H9 (cell line): ENCODE measurements around the gene MICAL2. TPM values are rescaled to one million over a fixed set of nuclear protein-coding genes. Genes with fewer than 3 reads are reported as not detected.

Experiments used
- DNase-seq: peaks from one replicate; pipeline ENCODE4 v3.0.0-alpha.2; 2017
- H2AFZ ChIP-seq: one replicate; pipeline ENCODE4 v1.6.1; 2013; ENCODE audit warnings: mild to moderate bottlenecking, low read length, control low read depth, moderate library complexity
- H2AK5ac ChIP-seq: 2 replicates; pipeline ENCODE4 v1.6.1; 2013; ENCODE audit warnings: low read length, control low read depth, mixed read lengths; ENCODE audit not compliant: insufficient read length
- H2BK120ac ChIP-seq: one replicate; pipeline ENCODE4 v1.6.1; 2013; ENCODE audit warnings: low read depth, mild to moderate bottlenecking, low read length, control low read depth, inconsistent platforms; ENCODE audit not compliant: poor library complexity, severe bottlenecking
- H2BK12ac ChIP-seq: 2 replicates; pipeline ENCODE4 v1.6.1; 2013; ENCODE audit warnings: low read length, control low read depth, mixed read lengths, low read depth; ENCODE audit not compliant: insufficient read length
- H2BK15ac ChIP-seq: 2 replicates; pipeline ENCODE4 v1.6.1; 2013; ENCODE audit warnings: low read depth, low read length, control low read depth
- H2BK20ac ChIP-seq: one replicate; pipeline ENCODE4 v1.6.1; 2013; ENCODE audit warnings: low read depth, mild to moderate bottlenecking, low read length, control low read depth, inconsistent platforms; ENCODE audit not compliant: poor library complexity, severe bottlenecking
- H2BK5ac ChIP-seq: 2 replicates; pipeline ENCODE4 v1.6.1; 2013; ENCODE audit warnings: low read length, control low read depth, mixed read lengths; ENCODE audit not compliant: insufficient read length
- H3K14ac ChIP-seq: 2 replicates; pipeline ENCODE4 v1.6.1; 2013; ENCODE audit warnings: low read length, control low read depth; ENCODE audit not compliant: insufficient read depth
- H3K18ac ChIP-seq: 2 replicates; pipeline ENCODE4 v1.6.1; 2013; ENCODE audit warnings: low read depth, mild to moderate bottlenecking, mixed read lengths, low read length, control low read depth; ENCODE audit not compliant: insufficient read length
- H3K23ac ChIP-seq: 2 replicates; pipeline ENCODE4 v1.6.1; 2013; ENCODE audit warnings: low read length, control low read depth, mixed read lengths, low read depth; ENCODE audit not compliant: insufficient read length
- H3K23me2 ChIP-seq: 2 replicates; pipeline ENCODE4 v1.6.1; 2013; ENCODE audit warnings: low read depth, mild to moderate bottlenecking, mixed read lengths, low read length, control low read depth; ENCODE audit not compliant: insufficient read length, poor library complexity, severe bottlenecking
- H3K27ac ChIP-seq: 2 replicates; pipeline ENCODE4 v1.5.1; 2013; ENCODE audit warnings: low read length, control low read depth, mixed read lengths, low read depth; ENCODE audit not compliant: insufficient read length
- H3K27me3 ChIP-seq: 2 replicates; pipeline ENCODE4 v1.6.1; 2013; ENCODE audit warnings: low read length, control low read depth, inconsistent platforms; ENCODE audit not compliant: insufficient read depth
- H3K4ac ChIP-seq: 2 replicates; pipeline ENCODE4 v1.6.1; 2013; ENCODE audit warnings: low read depth, mild to moderate bottlenecking, control low read depth, inconsistent platforms, low read length, moderate library complexity
- H3K4me1 ChIP-seq: 2 replicates; pipeline ENCODE4 v1.6.1; 2013; ENCODE audit warnings: low read length, control low read depth, inconsistent platforms; ENCODE audit not compliant: insufficient read depth
- H3K4me2 ChIP-seq: 2 replicates; pipeline ENCODE4 v1.6.1; 2013; ENCODE audit warnings: low read length, control low read depth, mixed read lengths; ENCODE audit not compliant: insufficient read length, insufficient read depth
- H3K56ac ChIP-seq: 2 replicates; pipeline ENCODE4 v1.6.1; 2013; ENCODE audit warnings: low read depth, mild to moderate bottlenecking, mixed read lengths, low read length, control low read depth; ENCODE audit not compliant: insufficient read length
- H3K79me1 ChIP-seq: 2 replicates; pipeline ENCODE4 v1.6.1; 2013; ENCODE audit warnings: low read depth, mild to moderate bottlenecking, moderate library complexity, low read length, control low read depth, inconsistent platforms; ENCODE audit not compliant: insufficient read depth, poor library complexity, severe bottlenecking
- H3K79me2 ChIP-seq: 2 replicates; pipeline ENCODE4 v1.6.1; 2013; ENCODE audit warnings: low read length, control low read depth, inconsistent platforms; ENCODE audit not compliant: insufficient read depth
- H3K9ac ChIP-seq: 2 replicates; pipeline ENCODE4 v1.6.1; 2013; ENCODE audit warnings: low read length, control low read depth, mixed read lengths; ENCODE audit not compliant: insufficient read length; ENCODE audit errors: extremely low read depth
- H3K9me3 ChIP-seq: one replicate; pipeline ENCODE4 v1.6.1; 2013; ENCODE audit warnings: low read depth, low read length, inconsistent platforms; ENCODE audit not compliant: control insufficient read depth
- H3T11ph ChIP-seq: one replicate; pipeline ENCODE4 v1.6.1; 2013; ENCODE audit warnings: mild to moderate bottlenecking, low read length, control low read depth, inconsistent platforms
- H4K20me1 ChIP-seq: one replicate; pipeline ENCODE4 v1.6.1; 2013; ENCODE audit not compliant: control insufficient read depth, insufficient read length, insufficient read depth
- H4K5ac ChIP-seq: 2 replicates; pipeline ENCODE4 v1.6.1; 2013; ENCODE audit warnings: low read depth, mild to moderate bottlenecking, mixed read lengths, low read length, control low read depth; ENCODE audit not compliant: insufficient read length
- H4K8ac ChIP-seq: replicated peaks from 2 replicates; pipeline ENCODE4 v1.6.1; 2013; ENCODE audit warnings: low read length, control low read depth, mixed read lengths, low read depth; ENCODE audit not compliant: insufficient read length
- H4K91ac ChIP-seq: 2 replicates; pipeline ENCODE4 v1.6.1; 2013; ENCODE audit warnings: low read depth, mild to moderate bottlenecking, moderate library complexity, mixed read lengths, low read length, control low read depth; ENCODE audit not compliant: insufficient read length
- H3K27ac Mint-ChIP-seq, 3 experiments: 2 replicates in 2 of 3; 3 replicates in 1 of 3; pipeline ENCODE4 v1.8.0; 2020 to 2021; ENCODE audit warnings: mixed read lengths in 3 of 3, mild to moderate bottlenecking in 1 of 3, moderate library complexity in 1 of 3
- H3K27me3 Mint-ChIP-seq: 2 replicates; pipeline ENCODE4 v1.8.0; 2021; ENCODE audit warnings: low read depth, mild to moderate bottlenecking, moderate library complexity, mixed read lengths
- H3K36me3 Mint-ChIP-seq, 3 experiments: 2 replicates in 2 of 3; 3 replicates in 1 of 3; pipeline ENCODE4 v1.8.0; 2020 to 2021; ENCODE audit warnings: low read depth in 3 of 3, mixed read lengths in 3 of 3; ENCODE audit not compliant: insufficient read depth in 1 of 3
- H3K4me1 Mint-ChIP-seq, 2 experiments: 2 replicates each; pipeline ENCODE4 v1.8.0; 2020; ENCODE audit warnings: mixed read lengths in 2 of 2
- H3K4me3 Mint-ChIP-seq, 2 experiments: 2 replicates in 1 of 2; 3 replicates in 1 of 2; pipeline ENCODE4 v1.8.0; 2020 to 2021; ENCODE audit warnings: mild to moderate bottlenecking in 2 of 2, mixed read lengths in 2 of 2, moderate library complexity in 1 of 2
- H3K9me3 Mint-ChIP-seq, 2 experiments: 2 replicates in 1 of 2; 3 replicates in 1 of 2; pipeline ENCODE4 v1.8.0; 2020; ENCODE audit warnings: mild to moderate bottlenecking in 2 of 2, mixed read lengths in 2 of 2, moderate library complexity in 1 of 2
- CTCF ChIP-seq: fragments of 200-600 bp; sonication (generic); conservative IDR thresholded peaks from 3 replicates; pipeline ENCODE4 v1.8.0; 2021; ENCODE audit warnings: antibody characterized with exemption, mild to moderate bottlenecking
- WGBS: extraction: QIAGEN DNeasy Blood & Tissue Kit; methylation state at CpG from one replicate; pipeline ENCODE4 v1.1.7; 2013; ENCODE audit warnings: missing lambda C conversion rate, low lambda C conversion rate, mixed read lengths; ENCODE audit not compliant: insufficient read length; ENCODE audit errors: extremely low coverage; 5-methylcytosine and 5-hydroxymethylcytosine counted together
- total RNA-seq: library from RNA; stranded (reverse); gene quantifications from 2 replicates; pipeline ENCODE4 v1.2.1, GENCODE V29; 2021

Gene MICAL2
- total RNA-seq, 1 experiment from 2014 or later, result 4.7 TPM

- no peak overlapping the region for H3K23ac ChIP-seq
- peak; percentile 74 for DNase-seq
- peaks cover 8 to 18% of the 10 kb centered on the region in 2 experiments for H3K4me1 Mint-ChIP-seq
- no peaks in the 10 kb centered on the region for H3K23me2 ChIP-seq
- H2BK12ac ChIP-seq, result no peak overlapping the region
- no peak overlapping the region for H3K4me3 Mint-ChIP-seq
- no peak overlapping the region for H4K8ac ChIP-seq
- no peak overlapping the region for H3K4ac ChIP-seq
- H4K91ac ChIP-seq, result no peak overlapping the region
- no peaks in the 10 kb centered on the region for H3K9me3 ChIP-seq
- peaks cover 27% of the 10 kb centered on the region for H3K27me3 Mint-ChIP-seq
- H3T11ph ChIP-seq, result no peak overlapping the region
- TF ChIP-seq CTCF, result peak; percentile 77
- H3K36me3 Mint-ChIP-seq, result no peaks in the 10 kb centered on the region
- no peak overlapping the region for H3K56ac ChIP-seq
- H4K5ac ChIP-seq, result no peak overlapping the region
- H3K27me3 ChIP-seq, result no peaks in the 10 kb centered on the region; the same call in 1 of the 2 replicates
- no peak overlapping the region for H2AFZ ChIP-seq
- WGBS, result no CpG with 5 or more reads among the region's 6 CpGs
- H3K27ac Mint-ChIP-seq, result no peak overlapping the region
- H2BK120ac ChIP-seq, result no peak overlapping the region
- H2BK5ac ChIP-seq, result no peak overlapping the region
- H3K18ac ChIP-seq, result no peak overlapping the region
- H3K14ac ChIP-seq, result no peak overlapping the region
- peaks cover 4% of the 10 kb centered on the region; the same call in 1 of the 2 replicates for H3K4me1 ChIP-seq
- no peaks in the 10 kb centered on the region for H3K79me1 ChIP-seq
- no peaks in the 10 kb centered on the region for H3K79me2 ChIP-seq
- no peak overlapping the region for H2BK15ac ChIP-seq
- H2BK20ac ChIP-seq, result no peak overlapping the region
- H3K27ac ChIP-seq, result no peak overlapping the region
- H3K9me3 Mint-ChIP-seq, result no peaks in the 10 kb centered on the region
- no peak overlapping the region for H2AK5ac ChIP-seq
- H3K4me2 ChIP-seq, result no peak overlapping the region
- H3K9ac ChIP-seq, result no peak overlapping the region
- H4K20me1 ChIP-seq, result no peaks in the 10 kb centered on the region
Observed at GRCh38 chr11:12122083-12122482, 11.7 kb downstream of the MICAL2 start.
